Measurements from ENCODE around the gene PYROXD2.

PYROXD2 gene

GRCh38 chr10:98414932-98415730 lies at the start of gene PYROXD2:
Gene PYROXD2 (minus strand): TSS chr10:98415182. CDS start chr10:98415135, 47 bp downstream.
- DNase-seq, result peak; percentile 35 to 51

GRCh38 chr10:98463976-98464754 lies 49.2 kb upstream of the PYROXD2 start:
- no peak for DNase-seq

GRCh38 chr10:98463016-98463415 lies 48.0 kb upstream of the PYROXD2 start:
- DNase-seq, result no peak

GRCh38 chr10:98461500-98461842 lies 46.5 kb upstream of the PYROXD2 start:
- no peak for DNase-seq

- no peak for DNase-seq
Observed at GRCh38 chr10:98460837-98461499, 46.0 kb upstream of the PYROXD2 start.

GRCh38 chr10:98458809-98459784 lies 44.1 kb upstream of the PYROXD2 start:
- DNase-seq, result no peak

- no peak for DNase-seq
Observed at GRCh38 chr10:98457721-98458120, 42.7 kb upstream of the PYROXD2 start.

GRCh38 chr10:98456686-98457482 lies 41.9 kb upstream of the PYROXD2 start:
- no peak for DNase-seq

GRCh38 chr10:98456043-98456570 lies 41.1 kb upstream of the PYROXD2 start:
- DNase-seq, result no peak

- no peak for DNase-seq
Observed at GRCh38 chr10:98453729-98454128, 38.7 kb upstream of the PYROXD2 start.

GRCh38 chr10:98450618-98451017 lies 35.6 kb upstream of the PYROXD2 start:
- DNase-seq, result no peak

- DNase-seq, result no peak
Observed at GRCh38 chr10:98449287-98449686, 34.3 kb upstream of the PYROXD2 start.

GRCh38 chr10:98446661-98447221 lies 31.8 kb upstream of the PYROXD2 start, which contains the start of gene HPS1:
Gene HPS1 (minus strand): TSS chr10:98446935. CDS start chr10:98443240, 3,695 bp downstream.
- peak; percentile 87 to 89 for DNase-seq

GRCh38 chr10:98446151-98446660 lies 31.2 kb upstream of the PYROXD2 start:
- DNase-seq, result peak; percentile 45 to 58

GRCh38 chr10:98445200-98445812 lies 30.3 kb upstream of the PYROXD2 start:
- no peak for DNase-seq

GRCh38 chr10:98444314-98445006 lies 29.5 kb upstream of the PYROXD2 start:
- no peak for DNase-seq

- DNase-seq, result no peak
Observed at GRCh38 chr10:98438715-98439114, 23.7 kb upstream of the PYROXD2 start.

GRCh38 chr10:98436704-98437103 lies 21.7 kb upstream of the PYROXD2 start:
- DNase-seq, result no peak

- DNase-seq, result no peak
Observed at GRCh38 chr10:98435178-98435577, 20.2 kb upstream of the PYROXD2 start.
